Panc1 (cell line): Measurements from ENCODE around the gene PARP8.

Experiments
- POLR2AphosphoS5 ChIP-seq: IDR thresholded peaks from 2 replicates; pipeline ENCODE4 v1.6.1; 2012; ENCODE audit warnings: mild to moderate bottlenecking, low read depth, low read length, moderate library complexity
- TF ChIP-seq, protein P1 (sequence below): fragments of 450-650 bp; IDR thresholded peaks from 2 replicates; pipeline ENCODE4 v1.5.1; 2017; ENCODE audit warnings: mild to moderate bottlenecking

DNA sequence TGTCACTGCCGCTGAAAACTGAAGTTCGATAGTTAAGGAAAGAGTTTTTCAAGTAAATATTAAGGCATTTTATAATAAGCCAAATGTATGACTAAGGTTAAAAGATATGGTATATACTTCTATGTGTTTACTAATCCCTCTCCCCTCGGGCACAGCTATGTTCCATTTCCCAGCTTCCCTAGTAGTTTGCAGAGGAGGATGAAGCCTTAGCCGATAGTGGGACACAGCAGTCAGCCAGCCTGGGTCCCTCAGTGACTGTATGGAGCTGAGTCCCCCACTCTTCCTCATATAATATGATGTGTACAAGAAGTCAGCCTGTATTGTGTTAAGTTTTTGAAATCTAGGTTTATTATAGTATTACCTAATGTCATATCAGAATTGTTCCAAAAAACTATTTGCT, 55.8 kb downstream of the PARP8 start:
- TF ChIP-seq, protein P1, sequence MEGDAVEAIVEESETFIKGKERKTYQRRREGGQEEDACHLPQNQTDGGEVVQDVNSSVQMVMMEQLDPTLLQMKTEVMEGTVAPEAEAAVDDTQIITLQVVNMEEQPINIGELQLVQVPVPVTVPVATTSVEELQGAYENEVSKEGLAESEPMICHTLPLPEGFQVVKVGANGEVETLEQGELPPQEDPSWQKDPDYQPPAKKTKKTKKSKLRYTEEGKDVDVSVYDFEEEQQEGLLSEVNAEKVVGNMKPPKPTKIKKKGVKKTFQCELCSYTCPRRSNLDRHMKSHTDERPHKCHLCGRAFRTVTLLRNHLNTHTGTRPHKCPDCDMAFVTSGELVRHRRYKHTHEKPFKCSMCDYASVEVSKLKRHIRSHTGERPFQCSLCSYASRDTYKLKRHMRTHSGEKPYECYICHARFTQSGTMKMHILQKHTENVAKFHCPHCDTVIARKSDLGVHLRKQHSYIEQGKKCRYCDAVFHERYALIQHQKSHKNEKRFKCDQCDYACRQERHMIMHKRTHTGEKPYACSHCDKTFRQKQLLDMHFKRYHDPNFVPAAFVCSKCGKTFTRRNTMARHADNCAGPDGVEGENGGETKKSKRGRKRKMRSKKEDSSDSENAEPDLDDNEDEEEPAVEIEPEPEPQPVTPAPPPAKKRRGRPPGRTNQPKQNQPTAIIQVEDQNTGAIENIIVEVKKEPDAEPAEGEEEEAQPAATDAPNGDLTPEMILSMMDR = no peak
- TF ChIP-seq POLR2AphosphoS5 = no peak
